NCI-H774 (cell line): ENCODE results near the gene GRIA4.

Experiments used
- DNase-seq: peaks from one replicate; lab custom pipeline; 2025; lab: John Stamatoyannopoulos, UW

Gene GRIA4

DNA sequence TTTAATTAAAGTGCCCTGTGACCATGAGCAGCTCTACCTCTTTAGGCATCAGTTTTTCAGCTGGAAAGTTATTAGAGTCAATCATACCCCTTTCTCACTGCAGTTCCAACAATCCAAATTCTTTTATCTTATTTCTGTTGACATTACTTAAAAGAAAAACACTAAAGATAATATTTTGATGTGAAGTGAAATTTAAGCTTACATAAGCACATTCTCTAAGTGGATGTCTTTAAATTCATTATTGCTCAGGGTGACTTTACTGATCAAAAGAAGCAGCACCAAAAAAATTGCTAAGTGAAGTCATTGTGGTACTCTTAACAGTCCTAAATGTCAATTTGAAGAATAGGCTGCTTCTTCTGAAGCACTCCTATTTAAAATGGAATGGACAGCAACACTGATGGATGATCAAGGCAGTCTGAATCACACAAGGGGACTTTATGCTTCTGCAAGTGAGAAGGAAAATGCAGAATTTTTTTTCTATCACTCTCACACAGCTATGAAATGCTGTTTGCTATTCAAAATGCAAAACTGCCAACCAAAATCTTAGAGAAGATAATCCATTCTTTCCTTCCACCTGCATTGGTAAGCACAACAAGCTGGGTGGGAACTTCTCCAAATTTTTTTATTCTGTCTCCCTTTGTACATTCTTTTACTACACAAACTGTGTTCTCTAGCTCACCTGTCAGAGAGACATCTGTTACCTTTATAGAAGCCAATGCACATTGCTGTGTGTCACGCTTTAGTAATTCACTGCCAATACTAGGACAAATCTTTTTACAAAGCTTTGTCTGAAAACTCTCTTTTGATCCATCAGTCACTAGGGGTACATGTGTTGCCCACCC, 179.9 kb downstream of the GRIA4 start:
- DNase-seq = no peak

DNA sequence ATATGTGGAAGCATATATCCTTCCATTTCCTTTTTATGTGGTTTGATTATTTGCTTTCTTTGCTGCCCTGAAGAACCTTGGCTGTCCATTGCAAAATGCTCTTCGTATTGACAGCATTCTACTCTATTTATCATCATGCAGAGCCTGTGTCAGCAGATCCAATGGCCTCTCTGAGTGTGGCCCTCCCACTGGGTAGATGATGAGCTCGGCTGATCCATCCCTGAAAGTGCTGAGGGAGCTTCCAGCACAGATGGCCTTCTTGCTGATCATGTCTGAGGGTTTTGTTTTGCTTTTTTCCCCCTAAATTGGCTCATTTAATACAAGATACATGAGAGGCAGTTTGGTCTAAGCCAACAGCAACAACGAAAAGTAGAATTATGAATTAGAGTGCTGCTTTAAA, 181.0 kb downstream of the GRIA4 start:
- no peak for DNase-seq

DNA sequence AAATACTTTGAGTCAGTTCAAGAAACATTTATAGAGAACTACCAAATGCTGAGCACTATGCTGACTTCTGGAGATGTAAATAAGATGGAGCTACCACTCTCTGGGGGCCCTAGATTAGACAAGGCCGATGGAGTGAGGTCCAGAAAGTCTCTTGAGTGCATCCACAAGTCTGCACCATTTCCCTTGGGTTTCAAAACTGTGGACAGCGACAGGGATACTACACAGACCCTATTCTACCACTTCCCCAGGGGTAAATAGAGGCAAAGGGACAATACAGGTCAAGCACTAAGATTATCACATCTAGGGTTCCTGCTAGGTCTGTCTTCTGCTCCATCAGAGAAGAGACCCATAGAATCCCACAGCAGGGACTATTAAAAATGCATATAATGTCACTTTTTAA, 183.2 kb downstream of the GRIA4 start:
- DNase-seq = no peak

DNA sequence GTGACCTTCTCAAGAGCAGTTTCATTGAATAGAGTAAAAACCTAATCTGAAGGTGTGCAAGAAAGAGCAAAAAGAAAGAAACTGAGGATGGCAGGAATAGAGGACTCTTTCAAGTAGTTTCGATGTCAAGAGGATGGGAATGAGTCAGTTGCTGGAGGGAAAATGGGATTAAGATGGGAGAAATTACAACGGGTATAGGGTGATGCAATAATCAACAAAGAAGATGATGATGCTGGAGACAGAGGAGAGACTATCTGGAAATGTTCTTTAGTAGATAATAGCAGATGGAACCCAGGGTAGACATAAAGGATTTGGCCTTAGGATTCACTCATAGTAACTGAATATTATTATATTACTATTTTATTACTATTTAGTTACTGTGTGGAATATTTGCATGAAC, 189.4 kb downstream of the GRIA4 start:
- no peak for DNase-seq

DNA sequence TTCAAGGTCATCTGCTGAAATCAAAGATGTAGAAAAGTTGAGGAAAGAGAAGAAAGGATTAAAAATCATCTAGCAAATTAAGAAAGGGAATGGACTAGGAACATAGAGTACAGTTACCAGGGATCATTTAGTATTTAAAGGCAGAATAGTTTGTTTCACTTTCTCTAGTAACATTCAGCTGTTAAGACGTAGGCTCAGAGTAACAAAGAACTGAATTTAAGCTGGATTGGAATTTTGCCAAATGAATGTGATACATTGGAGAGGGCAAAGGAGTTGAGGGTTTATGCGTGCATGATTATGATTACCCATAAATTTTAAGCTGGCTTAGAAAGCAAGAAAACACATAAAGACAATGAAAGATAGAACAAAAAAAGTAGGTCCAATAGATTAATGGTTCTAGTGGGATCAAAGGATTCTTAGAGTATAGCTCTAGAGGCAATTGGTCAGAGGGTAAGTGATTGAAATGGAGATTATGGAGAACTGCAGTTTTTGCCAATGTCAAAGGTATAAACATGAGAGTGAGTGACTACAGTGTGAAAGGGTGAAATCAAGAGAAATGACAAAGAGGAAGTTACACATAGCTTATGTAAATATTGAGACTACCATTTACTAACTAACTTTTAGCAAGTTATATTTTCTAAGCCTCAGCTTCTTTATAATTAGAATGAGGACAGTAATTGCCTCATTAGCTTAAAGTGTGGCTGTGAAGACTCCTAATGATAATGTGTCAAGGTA, 190.0 kb downstream of the GRIA4 start:
- no peak for DNase-seq

DNA sequence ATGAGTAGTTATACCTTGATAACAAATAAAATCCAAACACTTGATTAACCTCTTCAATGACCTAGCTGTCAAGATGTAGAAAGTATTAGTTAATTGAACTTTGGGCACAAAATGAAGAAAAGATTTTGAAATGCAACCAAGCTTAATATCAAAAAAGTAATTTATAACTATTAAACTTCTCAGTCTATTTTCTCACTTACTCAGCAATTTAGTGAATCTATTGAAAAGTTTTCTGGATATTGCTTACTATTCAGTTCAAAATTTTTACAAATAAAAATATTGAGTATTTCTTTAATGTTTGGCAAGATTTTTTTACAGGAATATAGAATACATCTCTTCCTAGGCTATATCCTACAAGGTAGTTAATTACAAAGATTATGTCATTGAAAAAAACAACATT, 192.5 kb downstream of the GRIA4 start:
- DNase-seq = no peak

DNA sequence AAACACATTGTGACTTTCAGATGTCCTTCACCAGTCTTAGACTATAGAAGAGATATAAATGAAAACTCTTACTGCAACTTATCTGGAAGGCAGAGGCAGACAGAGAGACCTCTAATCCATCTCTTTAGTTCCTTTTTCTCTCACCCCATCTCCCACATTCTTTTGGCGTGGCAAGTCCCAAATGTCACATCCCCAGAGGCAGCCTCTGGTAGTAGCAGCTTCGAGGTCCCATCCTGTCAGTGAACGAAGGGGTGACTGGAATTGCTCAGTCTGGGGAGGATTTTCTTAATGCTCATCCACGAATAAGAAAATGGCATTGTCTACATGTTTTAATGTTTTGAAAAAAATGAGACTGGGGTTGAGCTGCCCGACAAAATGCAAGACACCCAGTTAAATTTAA, 201.4 kb downstream of the GRIA4 start:
- no peak for DNase-seq

DNA sequence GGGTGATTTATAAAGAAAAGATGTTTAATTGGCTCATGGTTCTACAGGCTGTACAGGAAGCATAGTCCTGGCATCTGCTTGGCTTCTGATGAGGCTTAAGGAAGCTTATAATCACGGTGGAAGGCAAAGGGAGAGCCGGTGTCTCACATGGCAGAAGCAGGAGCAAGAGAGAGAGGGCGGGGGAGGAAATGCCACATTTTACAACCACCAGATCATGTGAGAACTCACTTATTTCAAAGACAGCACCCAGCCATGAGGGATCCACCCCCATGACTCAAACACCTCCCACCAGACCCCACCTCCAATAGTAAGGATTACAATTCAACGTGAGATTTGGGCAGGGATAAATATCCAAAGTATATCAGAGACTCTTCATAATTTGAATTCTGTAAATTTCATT, 211.5 kb downstream of the GRIA4 start:
- DNase-seq = no peak

DNA sequence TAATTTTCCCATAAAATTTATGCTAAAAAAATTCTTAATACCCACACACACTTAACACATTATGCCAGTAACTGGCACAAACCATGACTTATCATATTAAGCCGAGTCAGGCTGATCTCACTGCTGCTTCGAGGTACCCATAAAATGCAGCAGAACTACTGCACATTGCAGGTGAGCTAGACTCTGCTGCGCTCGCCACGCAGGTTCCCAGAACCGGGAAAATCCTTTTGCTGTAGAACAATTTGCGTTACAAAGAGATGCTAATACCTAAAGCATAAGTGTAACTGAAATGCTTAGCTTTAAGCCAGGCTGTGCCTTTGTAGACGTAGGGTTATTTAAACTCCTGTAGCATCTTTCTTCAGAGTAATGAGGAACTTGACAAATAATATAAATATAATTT, 211.9 kb downstream of the GRIA4 start:
- no peak for DNase-seq

DNA sequence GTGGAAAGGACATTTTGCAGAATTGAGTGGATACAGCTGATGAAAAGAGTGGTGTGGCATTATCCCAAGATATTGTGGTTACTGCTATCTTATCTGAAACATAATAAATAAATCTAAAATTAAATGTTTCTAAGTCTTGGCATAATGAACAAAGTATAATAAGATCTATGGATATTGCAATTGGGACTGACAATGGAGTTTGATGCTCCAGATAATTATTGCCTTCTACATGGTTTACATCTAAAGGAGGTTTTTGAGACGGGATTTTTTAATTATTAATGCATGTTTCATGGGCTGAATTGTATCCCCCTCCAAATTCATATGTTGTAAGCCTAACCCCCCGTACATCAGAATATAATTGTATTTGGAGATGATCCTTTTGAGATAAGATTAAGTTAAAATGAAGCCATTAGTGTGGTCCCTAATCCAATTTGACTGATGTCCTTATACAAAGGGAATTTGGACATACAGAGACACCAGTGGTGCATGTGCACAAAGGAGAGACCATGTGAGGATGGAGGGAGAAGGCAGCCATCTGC, 213.7 kb downstream of the GRIA4 start:
- DNase-seq = no peak

DNA sequence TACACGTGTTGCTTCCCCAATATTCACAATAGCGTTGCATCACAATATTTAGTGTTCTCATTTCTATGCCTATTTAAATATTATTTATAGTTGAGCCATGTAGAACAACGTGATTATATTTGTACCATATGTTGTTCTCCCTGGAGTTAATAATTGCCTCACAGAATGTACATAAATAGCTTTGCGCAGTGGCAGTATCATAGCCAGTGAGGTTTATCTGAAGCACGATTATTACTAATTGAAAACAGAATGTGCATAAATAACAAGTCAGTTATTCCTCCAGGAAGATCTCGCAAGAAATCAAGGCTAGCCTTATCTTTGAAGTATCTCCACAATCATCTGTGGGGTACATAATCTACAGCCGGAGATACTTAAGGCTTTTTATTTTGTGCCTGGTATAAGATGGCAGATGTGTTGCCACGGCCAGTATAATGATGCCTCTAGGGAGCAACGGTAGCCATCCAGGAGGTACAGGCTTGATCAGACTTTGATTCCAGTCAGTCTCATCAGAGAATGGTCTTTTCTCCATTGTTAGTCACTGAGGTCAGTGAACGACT, 214.7 kb downstream of the GRIA4 start:
- no peak for DNase-seq

DNA sequence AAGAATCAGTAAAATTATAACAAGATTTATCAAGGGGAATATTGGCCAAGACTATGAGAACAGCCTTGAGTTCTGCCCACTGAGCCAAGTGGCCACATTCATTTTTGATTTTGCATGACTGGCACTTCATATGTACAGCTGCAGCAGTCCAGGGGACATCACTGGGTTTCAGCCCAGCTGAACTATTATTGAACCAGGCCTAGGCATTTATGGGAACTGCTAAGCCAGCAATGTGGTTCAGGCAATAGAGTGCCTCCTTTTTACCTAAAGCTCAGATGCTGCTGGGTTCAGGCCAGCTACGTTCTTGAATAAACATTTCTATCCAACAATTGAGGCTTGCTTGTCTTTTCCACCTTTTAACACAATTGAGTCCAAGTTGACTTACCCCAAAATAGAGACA, 215.3 kb downstream of the GRIA4 start:
- no peak for DNase-seq

DNA sequence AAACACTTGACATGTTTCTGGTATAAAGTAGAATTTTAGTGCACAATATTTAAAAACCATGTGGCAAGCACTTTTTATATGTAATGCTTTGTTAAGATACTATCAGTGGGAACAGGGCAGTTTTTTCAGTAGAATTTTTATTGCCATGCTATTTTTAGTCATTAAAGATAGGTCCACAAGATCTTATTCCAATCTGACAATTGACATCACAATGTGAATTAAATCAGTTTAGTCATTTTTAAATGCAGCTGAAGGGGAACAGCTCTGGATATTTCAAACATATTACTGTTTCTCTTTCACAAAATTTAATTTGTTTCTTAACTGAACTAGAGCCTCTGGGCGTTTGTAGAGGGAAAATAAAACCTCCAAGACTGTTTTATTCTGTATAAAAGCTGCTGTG, 218.0 kb downstream of the GRIA4 start:
- no peak for DNase-seq

DNA sequence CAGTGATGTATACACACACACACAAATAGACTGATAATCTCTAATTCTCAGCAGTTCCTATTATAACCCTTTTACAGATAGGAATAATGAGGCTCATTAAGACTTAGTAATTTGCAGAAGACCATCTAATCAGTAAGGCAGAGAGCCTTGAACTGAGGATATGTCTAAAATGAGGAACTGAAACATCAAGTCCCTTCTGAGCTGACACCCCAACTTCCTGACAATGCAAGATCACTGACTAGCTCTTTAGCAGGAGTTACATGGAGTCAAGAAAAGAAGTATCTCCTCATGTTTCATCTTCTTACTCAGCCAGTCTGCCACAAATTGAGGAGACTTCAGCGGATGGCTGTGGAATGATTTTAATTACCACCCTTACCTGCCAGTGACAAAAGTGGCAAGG, 219.2 kb downstream of the GRIA4 start:
- DNase-seq = no peak

DNA sequence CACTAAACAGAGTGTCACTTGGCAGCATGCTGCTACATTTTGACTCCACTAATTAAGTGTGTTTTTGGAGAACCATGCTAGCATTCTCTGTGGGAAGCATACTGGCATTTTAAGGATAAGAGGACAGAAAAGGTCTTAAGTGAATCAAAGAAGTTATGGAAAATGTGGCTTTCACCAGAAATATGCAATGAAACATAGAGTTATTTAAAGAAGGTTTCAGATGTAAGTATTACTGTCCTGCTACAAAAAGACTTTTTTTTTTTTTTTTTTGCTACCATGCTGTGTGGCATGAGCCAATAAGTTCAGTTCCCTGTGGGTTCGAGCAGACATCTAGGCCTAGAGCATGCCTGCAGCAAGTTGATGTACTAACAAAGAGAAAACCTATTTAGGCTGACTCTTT, 224.6 kb downstream of the GRIA4 start:
- no peak for DNase-seq

DNA sequence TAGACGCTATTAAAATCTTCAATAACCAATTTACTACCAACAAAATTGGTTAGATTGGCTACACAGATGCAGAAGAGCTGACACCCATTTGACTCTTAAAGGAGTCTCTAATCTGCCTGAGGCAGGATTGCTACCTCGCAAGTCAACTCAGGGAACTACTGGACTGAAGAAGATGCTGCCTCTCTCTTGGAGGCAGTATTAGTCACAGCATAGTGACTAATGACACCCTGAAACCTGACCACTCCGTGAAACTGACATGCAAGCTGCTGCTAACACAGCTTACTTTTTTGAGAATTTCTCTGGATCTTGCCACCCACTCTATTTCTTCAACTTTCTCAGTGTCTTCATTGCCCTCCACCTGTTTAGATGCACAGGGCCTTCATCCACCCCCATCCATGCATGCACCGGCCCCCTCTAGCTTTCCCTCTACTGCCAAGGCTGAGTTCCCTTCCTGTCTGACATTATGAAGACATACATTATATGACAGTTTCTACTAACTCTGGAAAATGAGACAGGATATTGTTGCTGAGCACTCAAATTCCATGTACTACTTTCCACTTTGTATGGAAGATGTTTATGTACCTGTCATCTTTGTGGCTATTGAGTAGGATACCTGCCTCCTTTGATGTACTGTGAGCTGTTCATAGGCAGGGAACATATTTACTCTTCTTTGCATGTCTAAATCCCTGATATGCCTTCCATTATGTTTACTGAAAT, 229.0 kb downstream of the GRIA4 start:
- DNase-seq = no peak

DNA sequence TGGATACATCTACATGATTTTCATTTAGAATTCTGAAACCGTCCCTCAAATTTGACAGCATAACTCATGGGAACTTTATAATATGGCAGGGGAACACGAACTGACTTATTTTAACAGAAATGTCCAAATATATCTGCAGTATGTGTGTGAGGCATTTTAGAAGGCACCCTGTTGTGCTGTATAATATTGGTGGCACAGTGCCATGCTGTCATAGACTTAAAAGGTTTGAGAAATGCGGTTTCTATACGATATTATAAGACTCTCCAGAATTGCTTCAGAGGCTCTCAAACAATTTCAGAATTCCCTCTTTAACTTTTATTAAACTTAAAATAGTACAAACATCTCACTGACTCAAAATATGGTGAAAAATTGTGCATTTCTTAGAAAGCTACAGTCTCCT, 230.5 kb downstream of the GRIA4 start:
- no peak for DNase-seq

DNA sequence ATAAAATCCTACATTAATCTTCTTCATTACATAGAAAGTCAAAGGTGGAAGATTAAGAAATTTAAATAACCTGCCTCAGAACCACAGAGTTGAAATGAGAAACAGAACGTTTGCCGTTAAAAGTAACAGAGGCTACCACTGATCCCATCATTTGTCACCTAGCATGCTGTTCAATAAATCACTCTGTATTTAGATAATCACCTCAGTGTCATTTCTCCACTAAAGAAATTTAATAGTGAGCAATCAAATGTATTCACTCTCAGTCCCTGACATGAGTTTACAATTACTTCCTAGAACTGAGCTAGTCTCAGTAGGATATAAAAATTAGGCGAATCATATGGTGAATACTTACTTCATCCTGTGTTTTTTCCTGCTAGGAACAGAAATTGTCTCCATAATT, 242.5 kb downstream of the GRIA4 start:
- no peak for DNase-seq

DNA sequence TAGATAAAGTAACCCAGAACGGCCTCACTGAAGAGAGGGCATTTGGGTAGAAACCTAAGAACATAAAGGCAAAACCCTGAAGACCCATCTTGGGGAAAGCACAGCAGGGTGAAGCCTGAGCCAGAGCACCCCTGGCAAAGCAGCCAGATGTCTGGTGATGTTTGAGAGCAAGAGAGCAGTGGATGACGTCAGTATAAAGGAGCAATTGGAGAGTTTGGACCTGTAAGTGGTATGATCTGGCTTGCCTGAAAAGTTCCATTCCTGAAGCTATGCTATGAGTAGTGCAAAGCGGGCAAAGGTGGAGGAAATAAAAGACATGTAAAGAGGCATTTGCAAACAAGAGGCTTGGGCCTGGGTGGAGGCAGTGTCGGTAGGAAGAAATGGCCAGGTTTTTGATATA, 244.4 kb downstream of the GRIA4 start:
- DNase-seq = no peak

DNA sequence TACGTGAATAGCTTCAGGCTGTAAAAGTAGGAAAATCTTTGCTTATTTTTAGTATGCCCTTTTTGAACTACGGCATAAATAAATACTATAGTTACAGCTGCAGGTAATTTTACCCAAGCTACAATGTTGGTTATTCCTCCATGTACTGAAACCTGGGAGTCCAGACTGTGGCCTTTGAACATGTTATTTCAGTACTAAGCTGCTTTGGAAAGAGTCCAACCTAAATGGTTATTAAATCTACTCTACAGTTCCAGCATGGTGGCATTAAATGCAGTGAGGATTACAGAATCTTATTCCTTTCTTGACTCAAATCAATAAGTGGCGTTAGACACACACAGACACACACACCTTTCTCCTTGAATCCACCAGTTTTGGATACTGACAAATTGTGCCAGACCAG, 247.1 kb downstream of the GRIA4 start:
- DNase-seq = no peak

DNA sequence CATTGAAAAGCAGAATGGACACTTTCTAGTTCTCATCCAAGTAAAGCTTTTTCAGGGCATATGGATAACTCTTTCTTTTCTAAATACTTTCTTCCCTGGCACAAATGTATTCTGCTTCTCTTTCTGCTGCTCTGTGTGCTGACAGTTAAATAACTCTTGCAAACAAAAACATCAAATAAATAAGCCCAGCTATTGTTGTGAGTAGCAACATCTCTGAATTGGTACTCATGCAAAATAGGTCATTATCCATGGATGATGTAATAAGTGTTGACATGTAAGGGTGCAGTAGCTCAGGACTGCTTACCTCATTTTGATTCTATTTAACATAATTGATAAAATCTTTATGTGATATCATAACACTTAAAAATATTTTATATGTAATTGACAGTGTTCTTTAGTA, 247.9 kb downstream of the GRIA4 start:
- DNase-seq = no peak

DNA sequence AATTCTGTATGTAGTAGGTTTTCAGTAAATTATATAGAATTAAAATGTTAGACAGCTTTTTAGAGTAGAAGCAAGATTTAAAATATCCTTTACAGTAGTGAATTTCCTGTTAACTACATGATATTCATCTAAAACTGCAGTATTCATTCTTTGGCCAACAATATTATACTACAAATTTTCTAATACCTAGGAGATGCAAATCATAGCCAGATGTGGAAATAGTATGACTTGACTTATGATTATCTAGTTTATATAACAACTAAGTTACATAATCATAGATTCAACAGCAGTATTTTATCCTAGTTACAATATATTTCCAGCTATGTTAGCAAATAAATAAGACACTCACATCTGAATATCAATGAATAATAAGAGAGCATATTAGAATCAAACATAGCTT, 249.0 kb downstream of the GRIA4 start:
- no peak for DNase-seq
